ENCODE measurements around the gene IMPA2. TPM values are rescaled to one million over a fixed set of nuclear protein-coding genes. Genes with fewer than 3 reads are reported as not detected.
"Not testable (repeated sequence)": the region's sequence is repeated elsewhere in the genome, so short reads cannot be mapped to it uniquely, and the experiment has no call there.

The IMPA2 gene
- total RNA-seq, 2 donors from 2014 or later: 8.4 to 26.6 TPM

- H3K9me3 ChIP-seq: peaks cover 6% of the 10 kb centered on the region
- ATAC-seq (ENCODE audit: insufficient number of reproducible peaks, low FRiP score, low read depth) (no peak), DNase-seq (ENCODE audit: low spot score) (no peak)
- no peaks in the 10 kb centered on the region for H3K27me3 ChIP-seq (replicated peaks; ENCODE audit: insufficient read depth)
- no peak overlapping the region for H3K27ac ChIP-seq
- no peak overlapping the region for H3K4me3 ChIP-seq
- H3K4me1 ChIP-seq (ENCODE audit: control insufficient read depth in 1 of 2, low read depth in 2 of 2): no peaks in the 10 kb centered on the region
- TF ChIP-seq CTCF (IDR thresholded peaks at IDR 0.05): no peak
- no peaks in the 10 kb centered on the region for H3K36me3 ChIP-seq
Measured at GRCh38 chr18:11956371-11957308, 24.7 kb upstream of the IMPA2 start.

GRCh38 chr18:11957636-11958035 lies 23.7 kb upstream of the IMPA2 start:
- no peaks in the 10 kb centered on the region for H3K27me3 ChIP-seq (replicated peaks; ENCODE audit: insufficient read depth)
- DNase-seq (ENCODE audit: low spot score): no peak
- H3K4me1 ChIP-seq (ENCODE audit: control insufficient read depth in 1 of 2, low read depth in 2 of 2): no peaks in the 10 kb centered on the region
- no peaks in the 10 kb centered on the region for H3K36me3 ChIP-seq
- H3K27ac ChIP-seq: no peak overlapping the region
- no peak overlapping the region for H3K4me3 ChIP-seq
- no peak for ATAC-seq (ENCODE audit: insufficient number of reproducible peaks, low FRiP score, low read depth)
- TF ChIP-seq CTCF (IDR thresholded peaks at IDR 0.05): no peak
- H3K9me3 ChIP-seq: peaks cover 6% of the 10 kb centered on the region

- not testable (repeated sequence) for H3K4me1 ChIP-seq (ENCODE audit: control insufficient read depth in 1 of 2, low read depth in 2 of 2); H3K27ac ChIP-seq; DNase-seq (ENCODE audit: low spot score); H3K4me3 ChIP-seq; H3K27me3 ChIP-seq (replicated peaks; ENCODE audit: insufficient read depth); ATAC-seq (ENCODE audit: insufficient number of reproducible peaks, low FRiP score, low read depth); H3K36me3 ChIP-seq; H3K9me3 ChIP-seq
Measured at GRCh38 chr18:11959651-11960050, 21.7 kb upstream of the IMPA2 start.

- H3K27me3 ChIP-seq (replicated peaks; ENCODE audit: insufficient read depth): no peaks in the 10 kb centered on the region
- peaks cover 5 to 9% of the 10 kb centered on the region in 2 donors for H3K4me1 ChIP-seq (ENCODE audit: control insufficient read depth in 1 of 2, low read depth in 2 of 2)
- H3K4me3 ChIP-seq: no peak overlapping the region
- H3K36me3 ChIP-seq: no peaks in the 10 kb centered on the region
- no peak for TF ChIP-seq CTCF (IDR thresholded peaks at IDR 0.05)
- H3K27ac ChIP-seq: no peak overlapping the region
- peaks cover 6% of the 10 kb centered on the region for H3K9me3 ChIP-seq
- DNase-seq (ENCODE audit: low spot score) (no peak), ATAC-seq (ENCODE audit: insufficient number of reproducible peaks, low FRiP score, low read depth) (no peak)
Measured at GRCh38 chr18:11960743-11961380, 20.4 kb upstream of the IMPA2 start.

- no peaks in the 10 kb centered on the region for H3K36me3 ChIP-seq
- DNase-seq (ENCODE audit: low spot score) (no peak), ATAC-seq (ENCODE audit: insufficient number of reproducible peaks, low FRiP score, low read depth) (no peak)
- H3K27ac ChIP-seq: no peak overlapping the region
- no peaks in the 10 kb centered on the region for H3K9me3 ChIP-seq
- H3K4me1 ChIP-seq (ENCODE audit: control insufficient read depth in 1 of 2, low read depth in 2 of 2): peaks cover 5 to 9% of the 10 kb centered on the region in 2 donors
- H3K4me3 ChIP-seq: no peak overlapping the region
- no peaks in the 10 kb centered on the region for H3K27me3 ChIP-seq (replicated peaks; ENCODE audit: insufficient read depth)
- TF ChIP-seq CTCF (IDR thresholded peaks at IDR 0.05): no peak
Measured at GRCh38 chr18:11962597-11962996, 18.7 kb upstream of the IMPA2 start.

All from thoracic aorta (tissue), 2 donors.